NCI-H82 (cell line): Measurements from ENCODE around the gene CALML6.

Experiments used
- DNase-seq: peaks from one replicate; lab custom pipeline; 2025; lab: John Stamatoyannopoulos, UW

CALML6 gene

GRCh38 chr1:1911350-1912041, 3.6 kb upstream of the CALML6 start:
- DNase-seq: no peak

GRCh38 chr1:1914101-1914970, 724 bp upstream of the CALML6 start:
- no peak for DNase-seq

- DNase-seq: no peak
These were observed 1.1 kb downstream of the CALML6 start for GRCh38 chr1:1915911-1916840.

GRCh38 chr1:1916851-1917251, 1.8 kb downstream of the CALML6 start:
- no peak for DNase-seq

GRCh38 chr1:1917304-1917976, 2.4 kb downstream of the CALML6 start:
- DNase-seq: no peak

- DNase-seq: no peak
These were observed 3.2 kb downstream of the CALML6 start for GRCh38 chr1:1917995-1918900.

- DNase-seq: no peak
These were observed 3.8 kb downstream of the CALML6 start, which contains the start of gene TMEM52 for GRCh38 chr1:1918901-1919303. TSS of gene TMEM52 (minus strand) at chr1:1919279. CDS start at chr1:1919265, 14 bp downstream.

- peak; percentile 100 for DNase-seq
These were observed 4.4 kb downstream of the CALML6 start for GRCh38 chr1:1919304-1920056.

- DNase-seq: no peak
These were observed 5.1 kb downstream of the CALML6 start for GRCh38 chr1:1920057-1920607.

GRCh38 chr1:1920608-1921458, 5.8 kb downstream of the CALML6 start:
- no peak for DNase-seq

- DNase-seq: no peak
These were observed 6.4 kb downstream of the CALML6 start for GRCh38 chr1:1921459-1921862.

- no peak for DNase-seq
These were observed 7.0 kb downstream of the CALML6 start for GRCh38 chr1:1921901-1922701.

GRCh38 chr1:1922702-1922955, 7.6 kb downstream of the CALML6 start:
- no peak for DNase-seq

GRCh38 chr1:1922956-1923833, 8.1 kb downstream of the CALML6 start:
- DNase-seq: no peak

GRCh38 chr1:1924386-1924785, 9.3 kb downstream of the CALML6 start:
- DNase-seq: no peak

GRCh38 chr1:1924849-1925248, 9.8 kb downstream of the CALML6 start:
- no peak for DNase-seq
